HG02943 (cell line): ENCODE results near the gene SPTSSA.

Experiments used
- ATAC-seq: cut with Tn5 transposase; IDR thresholded peaks from one replicate; pipeline ENCODE4 v1.9.1; 2021; ENCODE audit warnings: mild to moderate bottlenecking, low read depth, moderate library complexity; ENCODE audit not compliant: unreplicated experiment

The SPTSSA gene

GRCh38 chr14:34472706-34473279, 10.8 kb upstream of the SPTSSA start:
- no peak for ATAC-seq

- ATAC-seq: no peak
These were observed 8.3 kb upstream of the SPTSSA start for GRCh38 chr14:34470319-34470718.

GRCh38 chr14:34466691-34467090, 4.7 kb upstream of the SPTSSA start:
- ATAC-seq: no peak

GRCh38 chr14:34465069-34465859, 3.2 kb upstream of the SPTSSA start:
- no peak for ATAC-seq

GRCh38 chr14:34463598-34463961, 1.5 kb upstream of the SPTSSA start:
- ATAC-seq: no peak

- ATAC-seq: peak; percentile 42
These were observed 507 bp downstream of the SPTSSA start for GRCh38 chr14:34461334-34462131.

- no peak for ATAC-seq
These were observed 1.2 kb downstream of the SPTSSA start for GRCh38 chr14:34460841-34461240.

GRCh38 chr14:34460295-34460694, 1.7 kb downstream of the SPTSSA start:
- no peak for ATAC-seq

GRCh38 chr14:34457186-34457585, 4.9 kb downstream of the SPTSSA start:
- ATAC-seq: no peak

GRCh38 chr14:34453226-34453625, 8.8 kb downstream of the SPTSSA start:
- ATAC-seq: no peak

- no peak for ATAC-seq
These were observed 9.7 kb downstream of the SPTSSA start for GRCh38 chr14:34452258-34452822.

- ATAC-seq: no peak
These were observed 11.1 kb downstream of the SPTSSA start for GRCh38 chr14:34450958-34451357.

GRCh38 chr14:34450542-34450915, 11.5 kb downstream of the SPTSSA start:
- no peak for ATAC-seq

- no peak for ATAC-seq
These were observed 12.1 kb downstream of the SPTSSA start for GRCh38 chr14:34449819-34450541.

GRCh38 chr14:34439090-34439489, 22.9 kb downstream of the SPTSSA start:
- no peak for ATAC-seq

- no peak for ATAC-seq
These were observed 23.6 kb downstream of the SPTSSA start for GRCh38 chr14:34438438-34438837.

GRCh38 chr14:34437729-34438080, 24.3 kb downstream of the SPTSSA start:
- ATAC-seq: no peak

- no peak for ATAC-seq
These were observed 24.9 kb downstream of the SPTSSA start for GRCh38 chr14:34436960-34437728.

GRCh38 chr14:34436118-34436905, 25.7 kb downstream of the SPTSSA start:
- no peak for ATAC-seq
